GM12875 (cell line): ENCODE data around the gene FYB1.

Source experiments
- H3K4me3 ChIP-seq: one replicate; pipeline ENCODE4 v1.5.1; 2011; ENCODE audit warnings: low read depth, low read length, control low read depth
- TF ChIP-seq, protein P1 (sequence below): IDR thresholded peaks from 2 replicates; pipeline ENCODE4 v1.5.1; 2011; ENCODE audit warnings: low read depth, mild to moderate bottlenecking, control low read depth, inconsistent platforms, low read length, moderate library complexity, borderline replicate concordance; ENCODE audit not compliant: insufficient read depth

The FYB1 gene

DNA sequence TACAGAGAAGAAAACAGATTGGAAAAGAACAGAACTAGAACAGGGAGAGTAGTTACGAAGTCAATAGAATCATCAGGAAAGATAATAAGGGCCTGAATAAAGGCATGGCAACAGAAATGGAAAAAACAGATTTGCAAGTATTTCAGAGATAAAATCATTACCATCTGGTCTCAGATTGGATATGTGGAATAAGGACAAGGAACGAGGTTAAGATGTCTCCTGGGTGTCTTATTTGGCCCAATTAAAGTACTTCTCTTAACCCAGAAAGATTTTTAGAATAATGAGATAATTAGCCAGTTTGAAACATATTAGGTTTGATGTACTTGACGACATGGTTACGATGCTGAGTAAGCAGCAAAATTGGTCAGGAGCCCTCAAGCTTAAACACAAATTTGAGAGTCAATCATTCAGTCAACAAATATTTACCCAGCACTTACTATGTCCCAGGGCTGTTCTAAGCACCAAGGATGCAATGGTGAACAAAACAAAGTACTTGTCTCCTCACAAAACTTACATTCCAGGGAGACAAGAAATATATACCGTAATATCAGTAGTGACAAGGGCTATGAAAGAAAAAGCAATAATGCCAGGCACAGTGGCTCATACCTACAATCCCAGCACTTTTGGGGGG is 163.5 kb downstream of the FYB1 start:
- H3K4me3 ChIP-seq, result no peak overlapping the region
- TF ChIP-seq, protein P1, sequence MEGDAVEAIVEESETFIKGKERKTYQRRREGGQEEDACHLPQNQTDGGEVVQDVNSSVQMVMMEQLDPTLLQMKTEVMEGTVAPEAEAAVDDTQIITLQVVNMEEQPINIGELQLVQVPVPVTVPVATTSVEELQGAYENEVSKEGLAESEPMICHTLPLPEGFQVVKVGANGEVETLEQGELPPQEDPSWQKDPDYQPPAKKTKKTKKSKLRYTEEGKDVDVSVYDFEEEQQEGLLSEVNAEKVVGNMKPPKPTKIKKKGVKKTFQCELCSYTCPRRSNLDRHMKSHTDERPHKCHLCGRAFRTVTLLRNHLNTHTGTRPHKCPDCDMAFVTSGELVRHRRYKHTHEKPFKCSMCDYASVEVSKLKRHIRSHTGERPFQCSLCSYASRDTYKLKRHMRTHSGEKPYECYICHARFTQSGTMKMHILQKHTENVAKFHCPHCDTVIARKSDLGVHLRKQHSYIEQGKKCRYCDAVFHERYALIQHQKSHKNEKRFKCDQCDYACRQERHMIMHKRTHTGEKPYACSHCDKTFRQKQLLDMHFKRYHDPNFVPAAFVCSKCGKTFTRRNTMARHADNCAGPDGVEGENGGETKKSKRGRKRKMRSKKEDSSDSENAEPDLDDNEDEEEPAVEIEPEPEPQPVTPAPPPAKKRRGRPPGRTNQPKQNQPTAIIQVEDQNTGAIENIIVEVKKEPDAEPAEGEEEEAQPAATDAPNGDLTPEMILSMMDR, result no peak
